GM18951 (cell line): Measurements from ENCODE around the gene CUBN.

Experiments used
- POLR2A ChIP-seq: IDR thresholded peaks from 4 replicates; pipeline ENCODE4 v1.6.1; 2011; ENCODE audit warnings: mild to moderate bottlenecking; ENCODE audit not compliant: insufficient read length, insufficient read depth; ENCODE audit errors: extremely low read depth
- in situ Hi-C: fragments of 300-500 bp; cut with MboI; formaldehyde crosslinking; loops from one replicate; pipeline ENCODE4 v1.12.0; 2022; ENCODE audit warnings: low sequenced_read_pairs, mixed read lengths, inconsistent platforms; ENCODE audit not compliant: unreplicated experiment

CUBN gene

GRCh38 chr10:17085011-17085725 is 44.4 kb downstream of the CUBN start:
- in situ Hi-C loops: no loop called here
- TF ChIP-seq POLR2A: no peak

GRCh38 chr10:17084258-17084657 is 45.4 kb downstream of the CUBN start:
- in situ Hi-C loops: no loop called here
- TF ChIP-seq POLR2A: no peak

GRCh38 chr10:17081431-17081830 is 48.2 kb downstream of the CUBN start:
- in situ Hi-C loops: no loop called here
- TF ChIP-seq POLR2A: no peak

- in situ Hi-C loops: no loop called here
Measured at GRCh38 chr10:17077890-17078289, 51.7 kb downstream of the CUBN start.

GRCh38 chr10:17077346-17077781 is 52.2 kb downstream of the CUBN start:
- no peak for TF ChIP-seq POLR2A
- in situ Hi-C loops: no loop called here

More at GRCh38 chr10:17077890-17078289, 51.7 kb downstream of the CUBN start:
- TF ChIP-seq POLR2A: no peak

- in situ Hi-C loops: no loop called here
- TF ChIP-seq POLR2A: no peak
Measured at GRCh38 chr10:17076626-17077345, 52.8 kb downstream of the CUBN start.

GRCh38 chr10:17075533-17076359 is 53.9 kb downstream of the CUBN start:
- in situ Hi-C loops: no loop called here
- no peak for TF ChIP-seq POLR2A

- in situ Hi-C loops: no loop called here
- TF ChIP-seq POLR2A: no peak
Measured at GRCh38 chr10:17074541-17074847, 55.1 kb downstream of the CUBN start.

GRCh38 chr10:17073725-17074540 is 55.7 kb downstream of the CUBN start:
- in situ Hi-C loops: no loop called here
- no peak for TF ChIP-seq POLR2A

GRCh38 chr10:17068953-17069352 is 60.7 kb downstream of the CUBN start:
- no peak for TF ChIP-seq POLR2A
- in situ Hi-C loops: no loop called here

- in situ Hi-C loops: no loop called here
- no peak for TF ChIP-seq POLR2A
Measured at GRCh38 chr10:17067376-17068264, 62.0 kb downstream of the CUBN start.

GRCh38 chr10:17066807-17067206 is 62.8 kb downstream of the CUBN start:
- TF ChIP-seq POLR2A: no peak
- in situ Hi-C loops: no loop called here

GRCh38 chr10:17066000-17066399 is 63.6 kb downstream of the CUBN start:
- no peak for TF ChIP-seq POLR2A
- in situ Hi-C loops: no loop called here
